Erythroblast (primary cell): ENCODE data around the gene CDK2AP2.

Experiments used
- GATA1 ChIP-seq: IDR thresholded peaks from 2 replicates; pipeline ENCODE4 v1.6.1; 2011; ENCODE audit warnings: low read depth, mild to moderate bottlenecking, control low read depth, low read length, moderate library complexity
- POLR2A ChIP-seq: IDR thresholded peaks from 2 replicates; pipeline ENCODE4 v1.6.1; 2011; ENCODE audit warnings: mild to moderate bottlenecking, low read length

DNA sequence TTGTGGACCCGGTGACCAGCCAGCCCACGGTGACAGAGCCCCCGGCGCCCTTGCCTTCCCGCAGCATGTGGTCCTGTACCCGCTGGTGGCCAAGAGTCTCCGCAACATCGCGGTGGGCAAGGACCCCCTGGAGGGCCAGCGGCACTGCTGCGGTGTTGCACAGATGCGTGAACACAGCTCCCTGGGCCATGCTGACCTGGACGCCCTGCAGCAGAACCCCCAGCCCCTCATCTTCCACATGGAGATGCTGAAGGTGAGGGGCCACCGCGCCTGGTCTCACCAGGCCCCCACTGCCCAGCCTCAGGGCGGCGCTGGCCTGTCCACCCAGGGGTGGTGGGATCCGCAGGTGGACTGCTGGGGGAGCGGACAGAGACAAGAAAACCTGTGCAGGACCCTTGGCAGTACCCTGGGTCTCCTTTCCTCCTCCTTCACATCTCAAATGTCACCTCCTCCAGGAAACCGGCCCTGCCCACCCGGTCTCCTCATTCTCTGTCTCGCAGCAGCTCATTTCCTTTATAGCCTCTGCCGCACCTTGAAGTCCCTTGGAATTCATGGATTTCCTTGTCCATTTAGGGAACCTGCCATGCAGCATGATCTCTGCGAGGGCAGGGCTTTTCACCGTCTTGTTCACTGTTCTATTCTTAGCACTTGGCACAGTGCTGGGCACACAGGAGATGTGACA is 18.6 kb downstream of the CDK2AP2 start:
- TF ChIP-seq POLR2A (no peak), GATA1 (no peak)
